ENCODE measurements around the gene SNRNP40.

- TF ChIP-seq, protein P1, sequence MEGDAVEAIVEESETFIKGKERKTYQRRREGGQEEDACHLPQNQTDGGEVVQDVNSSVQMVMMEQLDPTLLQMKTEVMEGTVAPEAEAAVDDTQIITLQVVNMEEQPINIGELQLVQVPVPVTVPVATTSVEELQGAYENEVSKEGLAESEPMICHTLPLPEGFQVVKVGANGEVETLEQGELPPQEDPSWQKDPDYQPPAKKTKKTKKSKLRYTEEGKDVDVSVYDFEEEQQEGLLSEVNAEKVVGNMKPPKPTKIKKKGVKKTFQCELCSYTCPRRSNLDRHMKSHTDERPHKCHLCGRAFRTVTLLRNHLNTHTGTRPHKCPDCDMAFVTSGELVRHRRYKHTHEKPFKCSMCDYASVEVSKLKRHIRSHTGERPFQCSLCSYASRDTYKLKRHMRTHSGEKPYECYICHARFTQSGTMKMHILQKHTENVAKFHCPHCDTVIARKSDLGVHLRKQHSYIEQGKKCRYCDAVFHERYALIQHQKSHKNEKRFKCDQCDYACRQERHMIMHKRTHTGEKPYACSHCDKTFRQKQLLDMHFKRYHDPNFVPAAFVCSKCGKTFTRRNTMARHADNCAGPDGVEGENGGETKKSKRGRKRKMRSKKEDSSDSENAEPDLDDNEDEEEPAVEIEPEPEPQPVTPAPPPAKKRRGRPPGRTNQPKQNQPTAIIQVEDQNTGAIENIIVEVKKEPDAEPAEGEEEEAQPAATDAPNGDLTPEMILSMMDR (IDR thresholded peaks at IDR 0.05 in 8 of 11, conservative IDR thresholded peaks at IDR 0.05 in 3 of 11): no peak
- TF ChIP-seq POLR2A (IDR thresholded peaks at IDR 0.05) (no peak), POLR2AphosphoS5 (IDR thresholded peaks at IDR 0.05) (no peak)
These were observed 68.6 kb downstream of the SNRNP40 start for GRCh38 chr1:31227891-31228568.
